Vagina (tissue), 2 donors: ENCODE data around the gene CYP27B1. TPM values are rescaled to one million over a fixed set of nuclear protein-coding genes. Genes with fewer than 3 reads are reported as not detected.

Experiments used
- DNase-seq, 2 donors: peaks; one replicate each; pipeline ENCODE4 v3.0.0-alpha.2; 2017; ENCODE audit errors: extremely low spot score in 2 of 2
- H3K27ac ChIP-seq: fragments of 200-600 bp; sonication (generic); one replicate; pipeline ENCODE4 v1.5.1; 2019
- H3K27me3 ChIP-seq: fragments of 200-600 bp; sonication (generic); one replicate; pipeline ENCODE4 v1.5.1; 2019
- H3K36me3 ChIP-seq, 2 donors: fragments of 200-600 bp; sonication (generic); one replicate each; pipeline ENCODE4 v1.5.1; 2017 to 2019
- H3K4me1 ChIP-seq: fragments of 200-600 bp; sonication (generic); one replicate; pipeline ENCODE4 v1.5.1; 2019
- H3K4me3 ChIP-seq, 2 donors: fragments of 200-600 bp; sonication (generic); 1 replicate in 1 of 2; 2 replicates in 1 of 2; pipeline ENCODE4 v1.5.1; 2016 to 2019
- H3K9me3 ChIP-seq: fragments of 200-600 bp; sonication (generic); one replicate; pipeline ENCODE4 v1.5.1; 2019
- CTCF ChIP-seq, 3 experiments: fragments of 450-650 bp in 2 of 3; fragments of 200-600 bp in 1 of 3; sonication (generic) in 1 of 3; IDR thresholded peaks; one replicate each; pipeline ENCODE4 v1.5.1; 2017 to 2019; ENCODE audit warnings: antibody characterized with exemption in 3 of 3, mild to moderate bottlenecking in 2 of 3, moderate library complexity in 2 of 3
- POLR2A ChIP-seq, 2 donors: fragments of 450-650 bp; IDR thresholded peaks; one replicate each; pipeline ENCODE4 v1.6.1; 2017; ENCODE audit warnings: antibody characterized with exemption in 2 of 2, mild to moderate bottlenecking in 2 of 2, moderate library complexity in 2 of 2
- POLR2AphosphoS5 ChIP-seq, 2 donors: sonication (generic); formaldehyde crosslinking; IDR thresholded peaks; one replicate each; pipeline ENCODE4 v1.9.0; 2017; ENCODE audit warnings: antibody characterized with exemption in 2 of 2, mild to moderate bottlenecking in 2 of 2, low read depth in 1 of 2; ENCODE audit not compliant: insufficient read depth in 1 of 2
- intact Hi-C: fragments of 100-400 bp; cut with DNase I; formaldehyde crosslinking; loops from one replicate; pipeline ENCODE4 v1.15.1; 2023
- total RNA-seq: library from RNA; depleted of rRNA; stranded (reverse); fragments of >200 nt; gene quantifications from one replicate; pipeline ENCODE4 v1.2.3, GENCODE V29; 2016

CYP27B1 gene
- total RNA-seq, 1 donor from 2014 or later = 1.7 TPM

GRCh38 chr12:57744777-57745484 is 21.9 kb downstream of the CYP27B1 start, which contains the start of gene TSPAN31:
Gene TSPAN31, plus strand, starts transcription at chr12:57745039. Its CDS starts 116 bp downstream, at chr12:57745155.
- intact Hi-C loops = no loop called here
- H3K27ac ChIP-seq = peak within 1 kb of the TSS; percentile 90
- H3K9me3 ChIP-seq = no peaks in the 10 kb centered on the region
- H3K36me3 ChIP-seq = peaks cover 0 to 32% of the 10 kb centered on the region in 2 donors
- H3K4me1 ChIP-seq = peaks cover 14% of the 10 kb centered on the region
- DNase-seq = peak in 1 of 2 donors; percentile 97
- no peaks in the 10 kb centered on the region for H3K27me3 ChIP-seq
- H3K4me3 ChIP-seq = peak within 1 kb of the TSS; percentile 59 to 67
- no peak for TF ChIP-seq CTCF (IDR thresholded peaks at IDR 0.05)
- peak in 1 of 2 donors; percentile 36 for TF ChIP-seq POLR2A (IDR thresholded peaks at IDR 0.05)
- peak; percentile 88 to 89 for TF ChIP-seq POLR2AphosphoS5 (IDR thresholded peaks at IDR 0.05; ENCODE audit: insufficient read depth in 1 of 2, low read depth in 1 of 2)

GRCh38 chr12:57744194-57744776 is 22.6 kb downstream of the CYP27B1 start:
- peak in 1 of 2 donors; percentile 94 for DNase-seq
- Histone ChIP-seq H3K9me3 (no peaks in the 10 kb centered on the region), H3K27ac (peak overlapping the region; percentile 90), H3K27me3 (no peaks in the 10 kb centered on the region), H3K36me3 (peaks cover 0 to 28% of the 10 kb centered on the region in 2 donors), H3K4me3 (peak overlapping the region; percentile 59 to 67), H3K4me1 (peaks cover 14% of the 10 kb centered on the region)
- TF ChIP-seq POLR2A (IDR thresholded peaks at IDR 0.05) (no peak), CTCF (IDR thresholded peaks at IDR 0.05) (no peak), POLR2AphosphoS5 (IDR thresholded peaks at IDR 0.05; ENCODE audit: insufficient read depth in 1 of 2, low read depth in 1 of 2) (no peak)
- intact Hi-C loops = no loop called here

GRCh38 chr12:57743769-57744168 is 23.1 kb downstream of the CYP27B1 start:
- no peak overlapping the region for H3K4me3 ChIP-seq
- H3K9me3 ChIP-seq = no peaks in the 10 kb centered on the region
- H3K27me3 ChIP-seq = no peaks in the 10 kb centered on the region
- peaks cover 18% of the 10 kb centered on the region for H3K4me1 ChIP-seq
- TF ChIP-seq POLR2A (IDR thresholded peaks at IDR 0.05) (no peak), POLR2AphosphoS5 (IDR thresholded peaks at IDR 0.05; ENCODE audit: insufficient read depth in 1 of 2, low read depth in 1 of 2) (no peak), CTCF (IDR thresholded peaks at IDR 0.05) (no peak)
- intact Hi-C loops = no loop called here
- DNase-seq = no peak
- H3K36me3 ChIP-seq = peaks cover 0 to 23% of the 10 kb centered on the region in 2 donors
- no peak overlapping the region for H3K27ac ChIP-seq

GRCh38 chr12:57741844-57742738 is 24.8 kb downstream of the CYP27B1 start:
- Histone ChIP-seq H3K4me1 (peaks cover 35% of the 10 kb centered on the region), H3K9me3 (no peaks in the 10 kb centered on the region), H3K27ac (no peak overlapping the region), H3K27me3 (no peaks in the 10 kb centered on the region), H3K36me3 (peaks cover 0 to 6% of the 10 kb centered on the region in 2 donors), H3K4me3 (peak overlapping the region in 1 of 2 donors; percentile 10)
- intact Hi-C loops = no loop called here
- no peak for DNase-seq
- TF ChIP-seq POLR2A (IDR thresholded peaks at IDR 0.05) (no peak), POLR2AphosphoS5 (IDR thresholded peaks at IDR 0.05; ENCODE audit: insufficient read depth in 1 of 2, low read depth in 1 of 2) (no peak), CTCF (IDR thresholded peaks at IDR 0.05) (no peak)
